Lower leg skin (tissue), 4 donors: Measurements from ENCODE around the gene COL4A1. TPM values are rescaled to one million over a fixed set of nuclear protein-coding genes. Genes with fewer than 3 reads are reported as not detected.
"Not testable (repeated sequence)": the region's sequence is repeated elsewhere in the genome, so short reads cannot be mapped to it uniquely, and the experiment has no call there.

Source experiments
- DNase-seq, 2 donors: peaks; one replicate each; pipeline ENCODE4 v3.0.0-alpha.2; 2019; ENCODE audit warnings: low spot score in 2 of 2
- H3K4me3 ChIP-seq: fragments of 200-600 bp; sonication (generic); 2 replicates; pipeline ENCODE4 v1.5.1; 2017; ENCODE audit warnings: mild to moderate bottlenecking, low read depth; ENCODE audit not compliant: poor library complexity, severe bottlenecking
- CTCF ChIP-seq, 3 donors: fragments of 450-650 bp; IDR thresholded peaks; one replicate each; pipeline ENCODE4 v1.5.1; 2016; ENCODE audit warnings: antibody characterized with exemption in 3 of 3, mild to moderate bottlenecking in 3 of 3, moderate library complexity in 2 of 3
- POLR2A ChIP-seq, 2 donors: fragments of 450-650 bp; IDR thresholded peaks; one replicate each; pipeline ENCODE4 v1.6.1; 2016 to 2017; ENCODE audit warnings: antibody characterized with exemption in 2 of 2, mild to moderate bottlenecking in 1 of 2, moderate library complexity in 1 of 2
- WGBS, 2 donors: methylation state at CpG; one replicate each; pipeline ENCODE4 v1.1.5; 2018; 5-methylcytosine and 5-hydroxymethylcytosine counted together
- intact Hi-C: fragments of 100-400 bp; cut with DNase I; formaldehyde crosslinking; loops from one replicate; pipeline ENCODE4 v1.15.0; 2023; ENCODE audit warnings: low total_unique reads
- total RNA-seq, 4 donors: library from RNA; depleted of rRNA; stranded (reverse); fragments of >200 nt; gene quantifications; one replicate each; pipeline ENCODE4 v1.1.0, GENCODE V29; 2016

Gene COL4A1
- total RNA-seq, 4 donors from 2014 or later: 41.0 to 105 (median 56.7) TPM

DNA sequence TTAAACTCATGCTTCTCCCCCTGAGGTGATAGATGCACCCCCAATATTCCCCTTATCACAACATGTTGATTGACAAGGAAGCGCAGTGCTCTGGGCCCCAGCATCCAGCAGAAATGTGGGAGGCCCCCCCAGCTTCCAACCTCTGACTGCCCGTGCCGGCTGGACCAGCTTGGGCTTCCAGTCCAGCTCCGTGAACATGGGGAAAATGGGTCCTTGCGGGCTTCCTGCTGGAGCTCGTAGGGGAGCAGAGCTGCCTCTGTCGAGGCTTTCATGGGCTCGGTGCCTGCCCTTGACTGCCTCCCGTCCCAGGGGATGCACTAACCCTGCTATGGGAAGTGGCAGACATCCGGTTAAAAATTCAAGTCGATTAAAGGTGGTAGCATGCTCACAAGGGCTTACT is 188.9 kb downstream of the COL4A1 start:
- intact Hi-C loops: no loop called here
- DNase-seq: peak in 1 of 2 donors; percentile 75

DNA sequence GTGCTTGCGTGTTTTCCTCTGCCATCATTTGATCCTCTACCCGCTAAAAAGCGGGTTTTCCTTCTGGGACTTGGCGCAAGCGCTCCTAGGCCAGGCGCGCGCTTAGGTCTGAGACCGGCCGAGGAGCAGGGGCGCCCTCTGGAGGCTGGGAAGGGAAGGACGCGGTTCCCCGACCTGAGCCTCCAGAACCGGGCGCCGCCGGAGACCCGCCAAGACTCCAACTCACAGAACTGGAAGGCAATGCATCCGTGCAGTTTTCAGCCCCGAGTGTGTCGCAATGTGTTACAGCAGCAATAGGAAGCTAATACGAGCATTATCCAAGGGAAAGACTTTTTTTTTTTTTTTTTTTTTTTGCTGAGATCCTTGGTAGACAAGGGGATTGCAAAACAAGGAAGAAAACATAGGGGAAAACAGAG is 190.9 kb downstream of the COL4A1 start:
- WGBS, 2 donors: 24 to 26% methylated on average over 23 of the region's 23 CpGs

More for the DNA sequence above, 188.9 kb downstream of the COL4A1 start:
- H3K4me3 ChIP-seq: no peak overlapping the region
- 69 to 78% methylated on average over 11 of the region's 11 CpGs for WGBS, 2 donors
- no peak for TF ChIP-seq POLR2A (IDR thresholded peaks at IDR 0.05)

DNA sequence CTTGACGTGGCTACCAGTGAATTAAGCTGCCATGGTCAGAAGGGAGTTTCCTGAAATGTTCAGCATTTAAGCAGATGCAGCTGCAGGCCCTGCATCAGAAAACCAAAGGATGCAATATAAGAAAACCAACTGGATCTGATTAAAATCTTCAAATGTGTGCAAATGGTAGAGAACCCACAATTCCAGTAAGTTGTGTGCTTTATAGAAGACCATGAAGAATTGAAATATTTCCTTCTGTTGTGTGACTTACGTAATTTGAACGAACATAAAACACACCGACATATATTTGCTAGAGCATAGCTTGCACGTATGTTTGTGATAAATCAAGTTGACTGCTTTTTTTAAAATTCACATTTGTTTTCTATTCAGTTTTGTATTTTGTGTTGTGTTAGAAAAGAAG is 191.4 kb downstream of the COL4A1 start:
- 75 to 76% methylated on average over 5 of the region's 5 CpGs for WGBS, 2 donors
- intact Hi-C loops: no loop called here
- TF ChIP-seq CTCF (IDR thresholded peaks at IDR 0.05) (no peak), POLR2A (IDR thresholded peaks at IDR 0.05) (no peak)
- no peak for DNase-seq
- H3K4me3 ChIP-seq: no peak overlapping the region

More for the DNA sequence above, 190.9 kb downstream of the COL4A1 start:
- intact Hi-C loops: no loop called here
- TF ChIP-seq POLR2A (IDR thresholded peaks at IDR 0.05) (no peak), CTCF (IDR thresholded peaks at IDR 0.05) (peak in 1 of 3 donors; percentile 31)
- peak; percentile 40 to 90 for DNase-seq
- H3K4me3 ChIP-seq: no peak overlapping the region

DNA sequence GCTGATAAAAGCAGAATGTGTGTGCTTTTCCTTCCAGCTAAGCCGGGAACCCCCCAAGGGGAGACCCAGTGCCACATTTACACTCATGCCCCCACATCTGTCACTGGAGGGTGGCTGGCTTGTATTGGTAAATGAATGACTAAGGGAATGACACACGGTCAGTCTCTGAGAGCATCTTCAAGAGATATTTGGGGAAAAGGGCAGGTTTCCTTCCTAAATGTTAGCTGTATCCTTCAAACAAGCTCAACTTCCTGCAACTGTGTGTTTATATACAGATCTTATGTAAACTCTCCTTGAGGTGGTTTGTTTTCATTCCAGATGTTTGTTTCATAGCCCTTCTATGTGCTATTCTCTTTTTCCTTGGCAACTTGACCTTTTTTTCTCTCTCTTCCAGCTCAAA is 192.6 kb downstream of the COL4A1 start:
- 77 to 83% methylated on average over 2 of the region's 2 CpGs for WGBS, 2 donors
- intact Hi-C loops: loop anchor here (5.0 kb wide), 1 partner anchor 972 kb away; no protein-coding TSS in a partner anchor
- no peak for DNase-seq
- TF ChIP-seq POLR2A (IDR thresholded peaks at IDR 0.05): no peak
- no peak for TF ChIP-seq CTCF (IDR thresholded peaks at IDR 0.05)
- no peak overlapping the region for H3K4me3 ChIP-seq

DNA sequence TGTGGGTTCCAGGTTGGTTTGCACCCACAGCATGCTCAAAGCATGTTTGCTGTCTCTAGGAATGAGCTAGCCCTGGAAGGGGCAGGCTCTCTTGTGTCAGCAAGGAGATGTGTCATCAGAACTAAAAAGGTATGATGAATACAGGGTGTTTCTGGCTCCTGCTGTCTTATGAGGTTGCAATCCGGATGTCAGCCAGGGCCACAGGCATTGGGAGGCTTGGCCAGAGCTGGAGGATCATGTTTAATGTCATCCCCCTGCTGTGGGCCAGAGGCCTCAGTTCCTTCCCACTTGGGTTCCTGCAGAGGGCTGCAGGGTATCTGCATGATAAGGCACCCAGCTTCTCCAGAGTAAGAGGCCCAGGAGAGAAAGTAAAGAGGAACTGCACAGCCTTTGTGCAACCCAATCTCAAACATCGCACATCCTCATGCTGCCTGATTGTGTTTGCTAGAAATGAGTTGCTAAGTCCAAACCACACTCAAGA is 193.6 kb downstream of the COL4A1 start:
- no peak for TF ChIP-seq CTCF (IDR thresholded peaks at IDR 0.05)
- TF ChIP-seq POLR2A (IDR thresholded peaks at IDR 0.05): no peak
- no peak for DNase-seq
- intact Hi-C loops: loop anchor here (5.0 kb wide), 1 partner anchor 971 kb away; no protein-coding TSS in a partner anchor
- H3K4me3 ChIP-seq: no peak overlapping the region
- 57 to 68% methylated on average over 2 of the region's 2 CpGs for WGBS, 2 donors

GRCh38 chr13:110112379-110112778 is 194.6 kb downstream of the COL4A1 start:
- 80 to 88% methylated on average over 6 of the region's 6 CpGs for WGBS, 2 donors
- H3K4me3 ChIP-seq: not testable (repeated sequence)
- intact Hi-C loops: loop anchor here (5.0 kb wide), 1 partner anchor 970 kb away; no protein-coding TSS in a partner anchor
- peak in 1 of 2 donors; percentile 79 for DNase-seq

GRCh38 chr13:110110783-110111182 is 196.2 kb downstream of the COL4A1 start:
- TF ChIP-seq POLR2A (IDR thresholded peaks at IDR 0.05) (no peak), CTCF (IDR thresholded peaks at IDR 0.05) (no peak)
- WGBS, 2 donors: 97% methylated on average over 19 of the region's 19 CpGs
- H3K4me3 ChIP-seq: no peak overlapping the region
- intact Hi-C loops: loop anchor here (5.0 kb wide), 1 partner anchor 968 kb away; no protein-coding TSS in a partner anchor
- DNase-seq: peak in 1 of 2 donors; percentile 58
